ENCODE data around the gene KCNE2. TPM values are rescaled to one million over a fixed set of nuclear protein-coding genes. Genes with fewer than 3 reads are reported as not detected.
A peak's percentile ranks its signal among the peaks of the same experiment; 100 is the strongest.

The KCNE2 gene, protein sequence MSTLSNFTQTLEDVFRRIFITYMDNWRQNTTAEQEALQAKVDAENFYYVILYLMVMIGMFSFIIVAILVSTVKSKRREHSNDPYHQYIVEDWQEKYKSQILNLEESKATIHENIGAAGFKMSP
- polyA plus RNA-seq (2013): 0.25 and 0.37 TPM in 2 replicates

GRCh38 chr21:34363733-34364132 is at the start of gene KCNE2:
KCNE2 (plus strand) TSS chr21:34364006; CDS start chr21:34370479, 6,473 bp downstream.
- H2BK120ac ChIP-seq (ENCODE audit: insufficient read depth, low read length, poor library complexity): no peak within 1 kb of the TSS
- H3K27me3 ChIP-seq (ENCODE audit: insufficient read depth, low read length): no peaks in the 10 kb centered on the region
- peaks cover 2% of the 10 kb centered on the region for H3K79me1 ChIP-seq (ENCODE audit: low read length)
- no peaks in the 10 kb centered on the region for H3K36me3 ChIP-seq (ENCODE audit: control insufficient read depth in 1 of 2, insufficient read depth in 2 of 2, low read length in 2 of 2)
- no peak within 1 kb of the TSS for H2AFZ ChIP-seq (ENCODE audit: insufficient read depth, low read length, poor library complexity)
- H2BK12ac ChIP-seq (ENCODE audit: low read length): no peak within 1 kb of the TSS
- no peak within 1 kb of the TSS for H3K4ac ChIP-seq (ENCODE audit: low read depth, low read length)
- H4K12ac ChIP-seq (ENCODE audit: low read depth, low read length): no peak within 1 kb of the TSS
- H4K8ac ChIP-seq (ENCODE audit: low read depth, low read length): no peak within 1 kb of the TSS
- WGBS (ENCODE audit: extremely low coverage, insufficient coverage, insufficient read length): no CpG with 5 or more reads among the region's 3 CpGs
- DNase-seq: no peak
- no peaks in the 10 kb centered on the region for H3K79me2 ChIP-seq (ENCODE audit: control insufficient read depth, insufficient read depth, low read length, poor library complexity)
- no peaks in the 10 kb centered on the region for H3K9me3 ChIP-seq (ENCODE audit: insufficient read depth, low read depth, low read length)
- H3K23ac ChIP-seq (ENCODE audit: low read length): no peak within 1 kb of the TSS
- H3K4me1 ChIP-seq (ENCODE audit: control insufficient read depth in 1 of 2, insufficient read depth in 2 of 2, low read length in 2 of 2): no peaks in the 10 kb centered on the region
- no peak within 1 kb of the TSS for H2BK5ac ChIP-seq (ENCODE audit: low read depth, low read length, poor library complexity)
- no peak within 1 kb of the TSS for H3K18ac ChIP-seq (ENCODE audit: low read length)
- H3K27ac ChIP-seq (ENCODE audit: low read depth, low read length): no peak within 1 kb of the TSS
- H2AK5ac ChIP-seq (ENCODE audit: low read length): no peak within 1 kb of the TSS
- no peak within 1 kb of the TSS for H3K9ac ChIP-seq (ENCODE audit: low read length)
- no peak within 1 kb of the TSS for H3K4me3 ChIP-seq (ENCODE audit: low read depth, low read length)
- no peak within 1 kb of the TSS for H3K4me2 ChIP-seq (ENCODE audit: low read length)
- H4K91ac ChIP-seq (ENCODE audit: low read depth, low read length): no peak within 1 kb of the TSS
- H3K14ac ChIP-seq (ENCODE audit: low read length): no peak within 1 kb of the TSS

DNA sequence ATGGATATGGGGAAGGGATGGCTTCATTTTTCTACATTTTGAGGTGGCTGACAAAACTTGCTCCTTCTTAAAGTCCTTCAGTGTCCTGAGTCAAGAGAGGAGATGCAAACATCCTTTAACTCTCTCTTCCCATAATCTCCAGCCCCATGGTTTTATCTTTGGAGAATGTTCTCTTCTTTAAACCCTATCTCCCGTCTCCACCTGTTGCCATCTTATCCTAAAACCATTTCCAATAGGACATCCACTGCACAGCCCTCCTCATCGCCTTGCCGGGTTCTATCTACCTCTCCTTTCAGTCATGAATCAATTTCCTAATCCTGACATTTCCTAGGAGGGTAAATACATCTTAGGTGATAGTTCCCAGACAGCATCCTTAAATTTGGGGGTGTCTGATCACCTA is 44.2 kb upstream of the KCNE2 start:
- H3K79me1 ChIP-seq (ENCODE audit: low read length): no peaks in the 10 kb centered on the region
- no peak overlapping the region for H3K14ac ChIP-seq (ENCODE audit: low read length)
- H4K12ac ChIP-seq (ENCODE audit: low read depth, low read length): no peak overlapping the region
- no peaks in the 10 kb centered on the region for H3K4me1 ChIP-seq (ENCODE audit: control insufficient read depth in 1 of 2, insufficient read depth in 2 of 2, low read length in 2 of 2)
- no peak overlapping the region for H4K91ac ChIP-seq (ENCODE audit: low read depth, low read length)
- no peak overlapping the region for H3K18ac ChIP-seq (ENCODE audit: low read length)
- H2AFZ ChIP-seq (ENCODE audit: insufficient read depth, low read length, poor library complexity): no peak overlapping the region
- no peak overlapping the region for H2AK5ac ChIP-seq (ENCODE audit: low read length)
- no peak overlapping the region for H3K27ac ChIP-seq (ENCODE audit: low read depth, low read length)
- H2BK5ac ChIP-seq (ENCODE audit: low read depth, low read length, poor library complexity): no peak overlapping the region
- no peak for DNase-seq
- H4K8ac ChIP-seq (ENCODE audit: low read depth, low read length): no peak overlapping the region
- H3K27me3 ChIP-seq (ENCODE audit: insufficient read depth, low read length): no peaks in the 10 kb centered on the region
- H3K79me2 ChIP-seq (ENCODE audit: control insufficient read depth, insufficient read depth, low read length, poor library complexity): no peaks in the 10 kb centered on the region
- no CpG with 5 or more reads among the region's 3 CpGs for WGBS (ENCODE audit: extremely low coverage, insufficient coverage, insufficient read length)
- no peak overlapping the region for H3K23ac ChIP-seq (ENCODE audit: low read length)
- H3K9me3 ChIP-seq (ENCODE audit: insufficient read depth, low read depth, low read length): peaks cover 2% of the 10 kb centered on the region
- H3K4me3 ChIP-seq (ENCODE audit: low read depth, low read length): no peak overlapping the region
- H3K4ac ChIP-seq (ENCODE audit: low read depth, low read length): no peak overlapping the region
- no peaks in the 10 kb centered on the region for H3K36me3 ChIP-seq (ENCODE audit: control insufficient read depth in 1 of 2, insufficient read depth in 2 of 2, low read length in 2 of 2)
- no peak overlapping the region for H2BK12ac ChIP-seq (ENCODE audit: low read length)
- no peak overlapping the region for H3K4me2 ChIP-seq (ENCODE audit: low read length)
- H2BK120ac ChIP-seq (ENCODE audit: insufficient read depth, low read length, poor library complexity): no peak overlapping the region
- no peak overlapping the region for H3K9ac ChIP-seq (ENCODE audit: low read length)

DNA sequence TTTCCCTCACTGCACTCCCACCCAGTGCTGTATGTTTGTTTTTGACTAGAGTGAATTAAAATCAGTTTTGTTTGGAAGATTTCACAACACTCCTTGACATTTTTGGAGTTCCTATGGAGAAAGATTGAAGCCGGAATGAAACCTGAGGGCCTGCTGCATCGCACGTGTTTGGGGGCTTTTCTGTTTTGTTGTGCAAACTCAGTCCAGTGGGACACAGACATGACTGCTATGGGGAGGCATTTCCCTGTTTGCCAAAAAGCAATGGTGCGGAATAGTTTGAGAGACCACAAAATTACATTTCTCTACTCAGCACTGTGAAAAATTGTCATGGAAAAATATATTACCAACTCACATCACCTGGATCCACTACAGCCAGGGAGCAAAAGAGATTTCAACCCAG is 43.8 kb upstream of the KCNE2 start:
- H3K27me3 ChIP-seq (ENCODE audit: insufficient read depth, low read length): no peaks in the 10 kb centered on the region
- no CpG with 5 or more reads among the region's 4 CpGs for WGBS (ENCODE audit: extremely low coverage, insufficient coverage, insufficient read length)

GRCh38 chr21:34330055-34330454 is 33.8 kb upstream of the KCNE2 start:
- Histone ChIP-seq H2AFZ (ENCODE audit: insufficient read depth, low read length, poor library complexity) (no peak overlapping the region), H3K4ac (ENCODE audit: low read depth, low read length) (no peak overlapping the region), H2BK5ac (ENCODE audit: low read depth, low read length, poor library complexity) (no peak overlapping the region), H3K79me2 (ENCODE audit: control insufficient read depth, insufficient read depth, low read length, poor library complexity) (no peaks in the 10 kb centered on the region), H3K79me1 (ENCODE audit: low read length) (no peaks in the 10 kb centered on the region), H3K4me3 (ENCODE audit: low read depth, low read length) (no peak overlapping the region), H2BK12ac (ENCODE audit: low read length) (no peak overlapping the region), H4K8ac (ENCODE audit: low read depth, low read length) (no peak overlapping the region), H3K23ac (ENCODE audit: low read length) (no peak overlapping the region), H3K4me1 (ENCODE audit: control insufficient read depth in 1 of 2, insufficient read depth in 2 of 2, low read length in 2 of 2) (no peaks in the 10 kb centered on the region), H3K36me3 (ENCODE audit: control insufficient read depth in 1 of 2, insufficient read depth in 2 of 2, low read length in 2 of 2) (no peaks in the 10 kb centered on the region), H3K4me2 (ENCODE audit: low read length) (no peak overlapping the region), H3K27ac (ENCODE audit: low read depth, low read length) (no peak overlapping the region), H4K91ac (ENCODE audit: low read depth, low read length) (no peak overlapping the region), H3K18ac (ENCODE audit: low read length) (no peak overlapping the region), H3K14ac (ENCODE audit: low read length) (no peak overlapping the region), H2AK5ac (ENCODE audit: low read length) (no peak overlapping the region), H3K9me3 (ENCODE audit: insufficient read depth, low read depth, low read length) (peaks cover 3% of the 10 kb centered on the region), H3K9ac (ENCODE audit: low read length) (no peak overlapping the region), H4K12ac (ENCODE audit: low read depth, low read length) (no peak overlapping the region), H2BK120ac (ENCODE audit: insufficient read depth, low read length, poor library complexity) (no peak overlapping the region), H3K27me3 (ENCODE audit: insufficient read depth, low read length) (no peaks in the 10 kb centered on the region)
- WGBS (ENCODE audit: extremely low coverage, insufficient coverage, insufficient read length): no CpG with 5 or more reads among the region's 8 CpGs
- DNase-seq: no peak

More for the DNA sequence above, 43.8 kb upstream of the KCNE2 start:
- no peak overlapping the region for H3K4me3 ChIP-seq (ENCODE audit: low read depth, low read length)
- no peak overlapping the region for H3K23ac ChIP-seq (ENCODE audit: low read length)
- no peak overlapping the region for H2BK12ac ChIP-seq (ENCODE audit: low read length)
- no peak overlapping the region for H2AFZ ChIP-seq (ENCODE audit: insufficient read depth, low read length, poor library complexity)
- H3K4me1 ChIP-seq (ENCODE audit: control insufficient read depth in 1 of 2, insufficient read depth in 2 of 2, low read length in 2 of 2): no peaks in the 10 kb centered on the region
- peak; percentile 51 to 64 for DNase-seq
- H3K27ac ChIP-seq (ENCODE audit: low read depth, low read length): no peak overlapping the region
- H3K18ac ChIP-seq (ENCODE audit: low read length): no peak overlapping the region
- H3K79me1 ChIP-seq (ENCODE audit: low read length): no peaks in the 10 kb centered on the region
- H3K79me2 ChIP-seq (ENCODE audit: control insufficient read depth, insufficient read depth, low read length, poor library complexity): no peaks in the 10 kb centered on the region
- H2BK120ac ChIP-seq (ENCODE audit: insufficient read depth, low read length, poor library complexity): no peak overlapping the region
- no peak overlapping the region for H4K12ac ChIP-seq (ENCODE audit: low read depth, low read length)
- H4K8ac ChIP-seq (ENCODE audit: low read depth, low read length): no peak overlapping the region
- H3K9me3 ChIP-seq (ENCODE audit: insufficient read depth, low read depth, low read length): peaks cover 2% of the 10 kb centered on the region
- no peaks in the 10 kb centered on the region for H3K36me3 ChIP-seq (ENCODE audit: control insufficient read depth in 1 of 2, insufficient read depth in 2 of 2, low read length in 2 of 2)
- no peak overlapping the region for H2BK5ac ChIP-seq (ENCODE audit: low read depth, low read length, poor library complexity)
- H4K91ac ChIP-seq (ENCODE audit: low read depth, low read length): no peak overlapping the region
- no peak overlapping the region for H2AK5ac ChIP-seq (ENCODE audit: low read length)
- no peak overlapping the region for H3K14ac ChIP-seq (ENCODE audit: low read length)
- no peak overlapping the region for H3K4me2 ChIP-seq (ENCODE audit: low read length)
- H3K4ac ChIP-seq (ENCODE audit: low read depth, low read length): no peak overlapping the region
- H3K9ac ChIP-seq (ENCODE audit: low read length): no peak overlapping the region
